Right renal cortex interstitium (tissue), 3 donors: Measurements from ENCODE around the gene ACHE. TPM values are rescaled to one million over a fixed set of nuclear protein-coding genes. Genes with fewer than 3 reads are reported as not detected.
A peak's percentile ranks its signal among the peaks of the same experiment; 100 is the strongest.

Experiments used
- DNase-seq, 3 donors: peaks; one replicate each; pipeline ENCODE4 v3.0.0-alpha.2; 2013; ENCODE audit warnings: low read depth in 3 of 3, low spot score in 2 of 3
- polyA plus RNA-seq, 3 donors: library from polyadenylated mRNA; unstranded; fragments of 120-200 nt; gene quantifications; one replicate each; pipeline ENCODE4 v1.2.1, GENCODE V29; 2013; ENCODE audit not compliant: insufficient read length in 3 of 3

Gene ACHE
- polyA plus RNA-seq, 3 donors: 3.2 to 3.7 (median 3.2) TPM

DNA sequence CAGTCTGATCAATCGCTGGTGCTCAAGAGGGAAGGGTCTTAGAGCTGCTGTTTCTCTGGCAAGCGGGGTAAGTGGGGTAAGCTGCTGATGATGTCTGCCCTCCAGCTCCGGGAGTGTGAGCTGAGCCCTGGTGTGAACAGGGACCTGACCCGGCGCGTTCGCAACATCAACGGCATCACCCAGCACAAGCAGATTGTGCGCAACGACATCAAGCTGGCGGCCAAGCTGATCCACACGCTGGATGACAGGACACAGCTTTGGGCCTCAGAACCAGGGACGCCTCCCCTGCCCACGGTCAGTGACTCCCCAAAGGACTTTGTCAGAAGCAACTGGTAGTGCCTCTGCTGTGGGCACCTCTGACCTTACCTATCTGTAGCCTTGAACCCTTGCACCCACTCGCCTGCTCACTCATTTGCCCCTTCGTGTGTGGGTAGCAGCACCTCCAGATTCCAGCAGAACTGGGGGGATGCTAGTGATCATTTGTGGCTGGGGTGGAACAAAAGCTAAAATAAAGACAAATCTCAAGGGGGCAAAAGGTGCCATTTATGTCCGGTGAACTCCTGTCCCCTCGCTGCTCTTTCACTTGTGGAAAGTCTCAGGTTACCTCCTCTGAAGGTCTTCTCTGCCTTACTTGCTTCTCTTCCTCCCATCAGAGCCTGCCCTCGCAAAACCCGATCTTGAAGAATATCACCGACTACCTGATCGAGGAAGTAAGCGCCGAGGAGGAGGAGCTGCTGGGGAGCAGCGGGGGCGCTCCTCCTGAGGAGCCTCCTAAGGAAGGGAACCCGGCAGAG lies 9.3 kb downstream of the ACHE start:
- DNase-seq: no peak

DNA sequence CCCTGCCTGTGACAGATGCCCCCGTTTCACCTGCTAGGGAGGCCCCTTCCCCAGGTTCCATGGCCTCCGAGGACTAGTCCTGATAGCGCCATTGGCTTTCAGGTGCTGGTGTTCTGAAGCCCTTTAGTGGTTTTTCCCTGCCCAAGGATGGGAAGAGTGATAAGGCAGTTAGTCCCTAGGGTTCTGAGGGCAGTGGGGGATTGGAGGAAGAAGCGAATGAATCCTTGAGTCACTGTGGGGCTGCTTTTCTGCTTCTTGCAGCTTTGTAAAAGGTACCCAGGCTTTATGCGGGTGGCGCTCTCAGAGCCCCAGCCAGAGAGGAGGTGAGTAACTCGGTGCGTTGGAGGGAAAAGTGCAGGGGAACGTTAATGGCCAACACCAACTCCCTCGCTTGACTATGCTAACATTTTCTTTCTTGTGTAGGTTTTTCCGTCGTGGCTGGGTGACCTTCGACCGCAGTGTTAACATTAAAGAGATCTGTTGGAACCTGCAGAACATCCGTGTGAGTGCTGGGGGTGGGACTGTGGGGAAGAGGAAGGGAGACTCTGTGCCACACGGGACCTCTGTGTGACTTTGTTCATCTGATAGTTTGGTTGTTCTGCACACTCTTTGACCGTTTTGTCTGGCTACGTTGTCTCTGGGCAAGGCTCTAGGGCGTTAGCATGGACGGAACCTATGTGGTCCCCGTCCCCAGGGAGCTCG lies 10.1 kb downstream of the ACHE start:
- DNase-seq: no peak

DNA sequence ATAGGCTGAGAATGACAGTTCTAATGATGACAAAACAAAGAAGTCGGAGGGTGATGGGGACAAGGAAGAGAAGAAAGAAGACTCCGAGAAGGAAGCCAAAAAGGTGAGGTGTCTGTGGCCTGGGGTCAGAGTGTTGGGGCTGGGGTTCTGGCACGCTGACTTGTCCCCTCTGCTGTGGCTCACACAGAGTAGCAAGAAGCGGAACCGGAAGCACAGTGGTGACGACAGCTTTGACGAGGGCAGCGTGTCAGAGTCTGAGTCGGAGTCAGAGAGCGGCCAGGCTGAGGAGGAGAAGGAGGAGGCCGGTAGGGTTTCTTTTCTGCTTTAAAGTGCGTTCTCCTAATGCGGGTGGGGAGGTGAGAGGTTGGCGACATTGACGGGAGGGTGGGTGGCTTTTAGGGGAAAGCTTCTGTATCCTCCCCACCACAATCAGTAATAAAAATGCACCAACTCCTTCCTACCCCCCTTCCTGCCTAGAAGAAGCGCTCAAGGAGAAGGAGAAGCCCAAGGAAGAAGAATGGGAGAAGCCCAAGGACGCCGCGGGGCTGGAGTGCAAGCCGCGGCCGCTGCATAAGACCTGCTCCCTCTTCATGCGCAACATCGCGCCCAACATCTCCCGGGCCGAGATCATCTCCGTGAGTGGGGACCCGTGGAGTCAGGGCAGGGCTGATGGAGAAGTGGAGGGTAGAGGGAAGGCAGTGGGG lies 10.8 kb downstream of the ACHE start:
- no peak for DNase-seq

DNA sequence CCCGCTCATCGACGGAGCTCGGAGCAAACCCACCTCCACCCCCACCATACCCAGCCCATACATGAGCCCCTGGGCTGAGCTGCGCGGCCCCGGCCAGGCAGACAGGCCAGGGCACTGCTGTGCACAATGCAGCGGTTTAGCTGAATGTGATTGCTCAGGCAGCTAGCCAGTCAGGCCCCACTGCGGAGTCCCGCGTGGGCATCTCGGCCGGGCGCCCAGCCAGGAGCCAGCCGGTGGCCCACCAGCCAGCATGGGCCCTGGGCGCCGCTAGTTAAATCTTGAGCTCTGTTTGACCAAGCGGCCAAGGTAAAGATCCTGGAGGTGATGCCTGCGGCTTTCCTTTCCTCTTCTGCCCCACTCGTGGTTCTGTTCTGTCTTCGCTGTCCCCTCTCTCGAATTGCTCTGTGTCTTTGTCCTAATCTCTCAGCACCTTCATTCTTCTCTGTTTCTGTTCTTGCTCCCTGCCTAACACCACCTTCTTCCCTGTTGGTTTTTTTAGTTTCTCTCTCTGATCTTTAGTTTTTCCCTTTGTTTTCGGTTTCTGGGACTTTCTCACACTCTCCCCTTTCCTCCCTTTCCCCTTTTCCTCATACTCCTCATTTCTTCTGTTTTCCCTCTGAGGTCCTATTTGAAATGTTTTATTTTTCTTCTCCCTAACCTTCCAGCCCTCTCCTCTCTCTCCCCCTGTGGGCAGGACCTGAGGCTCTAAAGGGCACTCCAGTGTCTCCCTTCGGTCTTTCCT lies 12.7 kb downstream of the ACHE start:
- no peak for DNase-seq

DNA sequence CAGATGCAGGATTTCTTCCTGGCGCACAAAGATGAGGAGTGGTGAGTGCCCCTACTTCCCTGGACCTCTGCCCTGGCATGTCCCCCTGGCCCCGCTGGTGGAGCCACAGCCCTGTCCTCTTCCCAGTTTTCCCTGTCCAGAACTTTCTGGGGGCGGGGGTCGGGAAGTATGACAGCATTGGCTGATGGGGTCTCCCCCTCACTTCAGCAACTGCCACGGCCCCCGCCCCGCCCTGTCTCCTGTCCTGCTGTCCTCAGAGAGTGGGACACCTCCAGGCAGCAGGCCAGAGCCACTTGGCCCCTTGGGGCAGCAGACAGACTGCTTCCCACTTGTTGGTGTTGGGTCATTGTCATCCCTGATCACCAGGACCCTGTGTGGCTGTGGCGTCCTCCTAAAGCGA lies 13.5 kb downstream of the ACHE start:
- no peak for DNase-seq

DNA sequence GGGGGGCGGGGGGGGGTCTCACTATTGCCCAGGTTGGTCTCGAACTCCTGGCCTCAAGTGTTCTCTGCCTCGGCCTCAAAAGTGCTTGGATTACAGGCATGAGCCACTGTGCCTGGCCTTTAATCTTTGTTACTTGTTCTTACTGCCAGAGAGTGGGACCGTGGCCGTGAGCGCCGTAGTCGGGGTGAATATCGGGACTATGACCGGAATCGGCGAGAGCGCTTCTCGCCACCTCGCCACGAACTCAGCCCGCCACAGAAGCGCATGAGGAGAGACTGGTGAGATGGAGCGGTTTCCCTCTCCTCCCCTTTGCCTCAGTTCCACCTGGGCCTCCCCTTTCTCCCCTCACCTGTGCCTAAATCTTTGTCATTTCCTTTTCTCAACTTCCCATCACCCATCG lies 14.6 kb downstream of the ACHE start:
- no peak for DNase-seq

DNA sequence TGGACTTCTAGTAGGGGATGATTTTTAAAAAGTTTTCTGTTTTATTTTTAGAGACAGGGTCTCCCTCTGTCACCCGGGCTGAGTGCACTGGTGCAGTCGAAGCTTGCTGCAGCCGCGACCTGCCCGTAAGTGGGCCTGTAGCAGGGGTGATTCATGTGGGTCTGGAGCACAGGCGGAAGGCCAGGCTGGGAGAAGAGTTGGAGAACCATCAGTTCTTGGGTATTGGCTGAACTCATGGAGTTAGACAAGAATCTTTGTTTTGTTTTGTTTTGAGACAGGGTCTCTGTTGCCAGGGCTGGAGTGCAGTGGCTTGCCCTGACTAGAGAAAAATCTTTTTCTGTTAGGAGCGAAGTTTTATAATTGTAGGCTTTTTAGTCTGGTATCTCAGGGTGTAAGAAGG lies 15.0 kb downstream of the ACHE start:
- no peak for DNase-seq

DNA sequence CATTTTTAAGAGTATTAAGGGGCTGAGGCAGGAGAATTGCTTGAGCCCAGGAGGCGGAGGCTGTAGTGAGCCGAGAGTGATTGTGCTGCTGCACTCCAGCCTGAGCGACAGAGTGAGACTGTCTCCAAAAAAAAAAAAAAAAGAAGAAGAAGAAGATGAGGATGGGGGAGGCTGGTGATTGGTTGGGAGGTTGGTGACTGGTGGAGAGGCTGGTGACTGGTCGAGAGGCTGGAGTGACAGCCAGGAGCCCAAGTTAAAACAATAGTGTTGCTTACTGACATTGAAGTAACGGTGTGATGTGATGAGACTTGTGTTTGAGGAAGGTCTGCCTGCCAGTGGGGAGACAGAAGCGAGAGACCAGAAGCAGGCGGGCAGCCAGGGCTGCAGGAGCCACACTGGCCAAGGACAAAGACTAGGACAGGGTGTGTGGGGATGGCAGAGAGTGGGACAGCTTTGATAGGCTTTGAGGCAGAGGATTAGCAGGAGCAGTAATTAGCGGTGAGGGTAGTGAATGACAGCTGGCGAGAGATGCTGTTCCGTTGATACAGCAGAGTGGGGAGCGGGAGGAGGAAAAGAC lies 15.9 kb downstream of the ACHE start:
- DNase-seq: no peak

DNA sequence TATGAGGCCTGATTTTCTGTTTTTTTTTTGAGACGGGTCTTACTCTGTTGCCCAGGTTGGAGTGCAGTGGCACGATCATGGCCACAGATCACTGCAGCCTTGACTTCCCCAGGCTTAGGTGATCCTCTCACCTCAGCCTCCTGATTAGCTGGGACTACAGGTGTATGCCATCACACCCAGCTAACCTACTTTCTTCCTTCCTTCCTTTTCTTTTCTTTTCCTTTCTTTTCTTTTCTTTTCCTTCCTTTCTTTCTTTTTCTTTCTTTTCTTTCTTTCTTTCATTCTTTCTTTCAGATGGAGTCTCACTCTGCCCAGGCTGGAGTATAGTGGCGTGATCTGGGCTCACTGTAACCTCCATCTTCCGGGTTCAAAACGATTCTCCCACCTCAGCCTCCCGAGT lies 17.0 kb downstream of the ACHE start:
- no peak for DNase-seq

DNA sequence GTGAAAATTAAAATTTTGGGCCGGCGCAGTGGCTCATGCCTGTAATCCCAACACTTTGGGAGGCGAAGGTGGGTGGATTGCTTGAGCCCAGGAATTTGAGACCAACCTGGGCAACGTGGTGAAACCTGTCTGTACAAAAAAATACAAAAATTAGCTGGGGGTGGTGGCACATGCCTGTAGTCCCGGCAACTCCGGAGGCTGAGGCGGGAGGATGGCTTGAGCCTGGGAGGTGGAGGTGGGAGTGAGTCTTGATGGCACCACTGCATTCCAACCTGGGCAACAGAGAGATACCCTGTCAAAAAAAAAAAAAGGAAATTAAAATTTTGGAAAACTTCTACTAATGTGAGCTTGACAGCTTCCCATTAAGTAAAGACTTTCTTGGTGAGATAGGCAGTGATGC lies 17.7 kb downstream of the ACHE start:
- DNase-seq: no peak

DNA sequence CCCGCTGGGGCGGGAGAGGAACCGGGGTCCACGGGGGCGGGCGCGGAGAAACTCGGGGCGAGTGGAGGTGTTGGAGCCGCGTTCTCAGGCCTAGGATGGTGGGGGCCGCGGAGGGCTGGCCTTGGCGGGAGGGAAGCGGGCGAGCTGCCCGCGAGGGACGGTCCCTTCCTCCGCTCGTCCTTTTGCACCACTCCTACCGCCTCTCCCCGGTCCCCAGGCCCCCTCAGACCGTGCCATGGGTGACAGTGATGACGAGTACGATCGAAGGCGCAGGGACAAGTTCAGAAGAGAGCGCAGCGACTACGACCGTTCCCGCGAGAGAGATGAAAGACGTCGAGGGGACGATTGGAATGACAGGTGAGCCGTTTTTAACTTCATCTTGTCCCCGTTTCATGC lies 20.3 kb downstream of the ACHE start:
- DNase-seq: no peak

DNA sequence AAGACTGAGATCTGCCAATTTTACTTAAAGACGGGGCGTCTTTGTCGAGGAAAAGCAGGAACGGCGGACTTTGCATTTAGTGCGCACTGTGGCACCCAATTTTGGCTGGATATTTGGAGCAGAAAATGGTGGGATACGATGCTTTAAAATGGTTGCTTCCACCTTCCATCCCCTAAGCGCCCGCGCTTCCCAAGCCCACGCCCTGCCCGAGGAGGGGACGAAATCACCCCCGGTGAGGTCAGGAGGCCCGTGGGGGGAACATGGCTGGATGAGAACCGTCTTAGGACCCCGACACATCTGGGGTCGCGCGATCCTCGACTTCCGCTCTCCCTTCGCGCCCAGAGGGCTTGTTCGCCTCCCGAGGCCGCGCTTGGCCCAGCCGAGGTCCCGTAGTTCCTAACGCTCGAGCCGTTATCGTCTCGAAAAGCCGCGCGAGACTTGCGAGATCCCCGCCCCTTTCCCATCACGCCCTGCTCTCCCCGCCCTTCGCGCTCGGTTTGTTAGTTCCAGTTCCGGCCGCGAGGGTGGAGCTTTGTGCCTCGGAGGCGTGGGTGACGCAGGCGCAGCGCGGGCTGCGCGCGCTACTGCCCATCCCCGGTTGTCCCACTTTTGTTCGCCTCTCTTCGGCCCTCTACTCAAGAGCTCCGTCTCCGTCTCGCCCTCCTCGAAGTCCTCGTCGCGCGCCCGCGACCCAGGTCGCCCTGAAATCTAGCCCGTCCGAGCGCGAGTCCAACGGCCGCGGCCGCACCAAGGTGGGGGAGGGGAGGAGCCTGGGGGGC lies 20.9 kb downstream of the ACHE start, which contains the start of gene SRRT:
Gene SRRT, plus strand, starts transcription at position 527 of the 779 bp plus-strand sequence. CDS start 488 bp downstream, outside the sequence.
- DNase-seq: peak; percentile 93 to 99 (median 96)

DNA sequence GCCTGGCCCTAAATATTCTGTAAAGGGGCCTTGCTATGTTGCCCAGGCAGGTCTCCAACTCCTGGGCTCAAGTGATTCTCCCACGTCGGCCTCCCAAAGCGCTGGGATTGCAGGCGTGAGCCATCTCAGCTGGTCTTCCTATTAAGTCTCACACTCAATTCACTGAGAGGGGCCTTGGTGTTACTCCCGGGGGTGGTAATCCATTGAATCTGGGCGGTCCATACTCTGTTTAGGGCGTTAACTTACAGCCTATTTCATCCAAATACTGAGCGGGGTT lies 21.4 kb downstream of the ACHE start:
- no peak for DNase-seq

DNA sequence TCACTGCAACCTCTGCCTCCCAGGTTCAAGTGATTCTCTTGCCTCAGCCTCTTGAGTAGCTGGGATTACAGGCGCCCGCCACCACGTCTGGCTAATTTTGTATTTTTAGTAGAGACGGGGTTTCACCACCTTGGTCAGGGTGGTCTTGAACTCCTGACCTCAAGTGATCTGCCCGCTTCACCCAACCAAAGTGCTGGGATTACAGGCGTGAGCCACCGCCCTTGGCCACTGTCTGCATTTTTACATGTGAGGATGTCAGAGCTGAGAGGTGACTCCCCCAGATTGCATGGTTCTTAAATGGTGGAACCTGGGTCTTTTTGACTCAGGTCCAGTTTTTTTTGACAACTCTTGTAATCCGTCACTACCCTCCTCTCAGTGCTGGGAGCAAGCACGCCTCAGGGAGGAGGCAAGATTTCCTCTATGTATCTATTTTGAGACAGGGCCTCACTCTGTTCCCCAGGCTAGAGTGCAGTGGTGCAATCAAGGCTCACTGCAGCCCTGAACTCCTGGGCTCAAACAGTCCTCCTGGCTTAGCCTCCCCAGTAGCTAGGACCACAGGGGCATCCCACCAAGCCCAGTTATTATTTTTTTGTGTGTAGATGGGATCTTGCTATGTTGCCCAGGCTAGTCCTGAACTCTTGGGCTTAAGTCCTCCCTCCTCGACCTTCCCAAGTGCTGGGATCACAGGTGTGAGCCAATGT lies 21.9 kb downstream of the ACHE start:
- no peak for DNase-seq

DNA sequence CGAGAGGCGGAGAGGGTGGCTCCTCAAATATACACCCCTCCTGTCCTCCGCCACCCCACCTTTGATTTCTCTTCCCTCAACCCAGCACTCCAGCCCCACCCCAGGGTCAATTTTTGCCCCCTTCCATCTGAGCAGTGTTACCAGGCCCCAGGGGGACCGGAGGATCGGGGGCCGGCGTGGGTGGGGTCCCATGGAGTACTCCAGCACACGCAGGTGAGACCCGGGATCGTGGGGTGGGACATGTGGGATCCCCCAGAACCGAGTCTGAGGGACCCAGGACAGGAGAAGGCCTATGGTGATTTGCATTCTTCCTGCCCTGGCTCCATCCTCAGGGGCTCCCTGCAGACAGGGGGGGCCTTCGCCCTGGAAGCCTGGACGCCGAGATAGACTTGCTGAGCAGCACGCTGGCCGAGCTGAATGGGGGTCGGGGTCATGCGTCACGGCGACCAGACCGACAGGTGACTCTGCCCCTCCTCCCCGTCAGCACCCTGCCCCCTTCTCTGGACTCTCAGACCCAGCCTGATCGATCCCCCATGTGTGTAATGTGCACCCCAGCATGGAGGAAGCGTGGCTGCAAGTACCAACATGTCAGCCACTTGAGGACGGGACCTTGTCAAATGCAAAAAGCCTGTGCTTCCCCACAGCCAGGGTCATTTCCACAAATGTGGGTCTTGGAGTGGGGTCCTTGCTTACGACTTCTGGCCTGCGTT lies 27.8 kb downstream of the ACHE start:
- no peak for DNase-seq

DNA sequence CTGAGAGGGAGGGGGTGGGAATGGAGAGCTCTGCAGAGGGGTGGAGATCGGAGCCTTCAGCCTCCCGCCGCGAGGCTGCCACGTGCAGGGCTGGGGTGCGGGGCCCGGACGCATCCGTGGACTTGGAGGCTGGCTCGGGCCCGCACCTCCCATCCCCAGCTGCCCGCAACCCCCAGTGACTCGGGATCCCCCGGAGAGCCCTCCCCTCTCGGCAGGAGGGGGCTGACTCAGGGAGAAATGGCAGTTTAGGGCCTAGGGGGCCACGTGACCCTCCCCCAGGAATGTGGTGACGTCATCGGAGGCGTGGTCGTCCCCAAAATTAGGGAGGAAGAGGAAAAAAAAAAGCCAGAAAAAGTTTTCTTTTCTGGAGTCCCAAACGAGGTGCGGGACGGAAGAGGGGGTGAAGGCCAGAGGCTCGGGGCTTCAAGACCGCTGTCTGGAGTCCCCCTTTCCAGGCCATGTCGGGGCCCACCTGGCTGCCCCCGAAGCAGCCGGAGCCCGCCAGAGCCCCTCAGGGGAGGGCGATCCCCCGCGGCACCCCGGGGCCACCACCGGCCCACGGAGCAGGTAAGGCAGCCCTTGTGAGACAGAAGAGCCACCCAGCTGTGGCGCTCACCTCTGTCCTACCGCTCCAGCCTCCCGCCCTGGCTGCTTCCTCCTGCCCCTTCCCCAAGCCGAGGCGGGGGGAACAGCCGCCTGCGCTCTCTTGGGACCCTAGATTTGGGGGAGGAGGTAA lies 28.5 kb downstream of the ACHE start, which contains the start of gene TRIP6:
Gene TRIP6, plus strand, starts transcription at position 348 of the 736 bp plus-strand sequence. Its CDS starts 111 bp downstream, at position 459.
- peak; percentile 83 to 87 (median 84) for DNase-seq

DNA sequence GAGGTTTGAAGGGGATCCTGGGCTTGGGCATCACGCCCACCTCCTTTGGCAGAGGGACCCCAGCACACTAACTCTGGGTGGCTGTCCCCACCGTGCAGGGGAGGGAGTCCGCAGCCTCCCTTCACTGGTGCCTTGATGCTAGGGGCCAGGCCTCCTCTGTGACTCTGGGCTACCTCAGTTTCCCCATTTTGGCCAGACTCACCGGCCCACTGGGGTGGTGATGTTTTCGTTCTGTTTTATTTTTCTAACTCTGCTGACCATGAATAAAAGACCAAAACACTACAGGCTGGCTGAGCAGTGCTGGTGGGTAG lies 29.0 kb downstream of the ACHE start:
- DNase-seq: no peak
